Astrocyte (in vitro differentiated cells and primary cell): ENCODE data around the gene DNAJB1.

Source experiments
- EZH2 ChIP-seq: IDR thresholded peaks from 2 replicates; pipeline ENCODE4 v1.6.1; 2012; ENCODE audit warnings: mild to moderate bottlenecking, low read length, inconsistent platforms; ENCODE audit not compliant: insufficient read depth
- TF ChIP-seq, protein P1 (sequence below): IDR thresholded peaks from 2 replicates; pipeline ENCODE4 v1.5.1; 2011; ENCODE audit warnings: low read depth, mild to moderate bottlenecking, inconsistent platforms, low read length, moderate library complexity; ENCODE audit not compliant: insufficient read depth

DNA sequence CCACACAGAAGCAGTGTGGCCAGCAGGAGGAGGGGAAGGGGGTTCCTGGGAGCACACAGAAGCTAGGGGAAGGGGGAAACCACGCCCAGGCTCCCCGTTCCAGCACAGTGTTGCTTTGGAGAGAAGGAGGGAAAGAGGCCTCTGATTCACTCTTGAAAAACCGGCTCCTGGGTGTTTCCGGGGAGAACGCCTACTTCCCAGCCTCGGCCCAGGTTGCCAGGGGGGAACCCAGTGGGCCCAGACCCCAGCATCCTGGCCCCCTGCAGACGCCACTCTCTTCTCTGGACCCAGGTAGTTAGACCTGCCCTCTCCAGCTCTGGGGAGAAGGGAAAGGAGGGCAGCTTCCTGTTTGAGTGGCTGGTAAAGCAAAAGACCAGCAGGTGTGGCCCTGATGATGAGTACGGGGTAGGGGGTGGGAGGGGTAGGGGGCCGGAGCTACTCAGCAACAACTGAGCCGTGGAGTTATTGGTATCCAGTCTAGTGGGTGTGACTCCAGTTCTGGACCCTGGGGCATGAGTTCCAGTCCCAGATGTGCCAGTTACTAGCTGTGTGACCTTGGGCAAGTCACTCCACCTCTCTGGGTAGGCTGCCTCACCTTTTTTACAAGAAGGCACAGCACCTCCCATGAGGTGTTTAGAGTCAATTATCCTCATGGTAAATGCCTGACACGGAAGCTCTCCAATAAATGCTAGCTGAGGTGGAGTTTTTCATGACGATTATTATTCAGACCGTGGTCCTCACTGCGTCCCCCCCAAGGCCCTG lies 23.1 kb downstream of the DNAJB1 start:
- TF ChIP-seq, protein P1, sequence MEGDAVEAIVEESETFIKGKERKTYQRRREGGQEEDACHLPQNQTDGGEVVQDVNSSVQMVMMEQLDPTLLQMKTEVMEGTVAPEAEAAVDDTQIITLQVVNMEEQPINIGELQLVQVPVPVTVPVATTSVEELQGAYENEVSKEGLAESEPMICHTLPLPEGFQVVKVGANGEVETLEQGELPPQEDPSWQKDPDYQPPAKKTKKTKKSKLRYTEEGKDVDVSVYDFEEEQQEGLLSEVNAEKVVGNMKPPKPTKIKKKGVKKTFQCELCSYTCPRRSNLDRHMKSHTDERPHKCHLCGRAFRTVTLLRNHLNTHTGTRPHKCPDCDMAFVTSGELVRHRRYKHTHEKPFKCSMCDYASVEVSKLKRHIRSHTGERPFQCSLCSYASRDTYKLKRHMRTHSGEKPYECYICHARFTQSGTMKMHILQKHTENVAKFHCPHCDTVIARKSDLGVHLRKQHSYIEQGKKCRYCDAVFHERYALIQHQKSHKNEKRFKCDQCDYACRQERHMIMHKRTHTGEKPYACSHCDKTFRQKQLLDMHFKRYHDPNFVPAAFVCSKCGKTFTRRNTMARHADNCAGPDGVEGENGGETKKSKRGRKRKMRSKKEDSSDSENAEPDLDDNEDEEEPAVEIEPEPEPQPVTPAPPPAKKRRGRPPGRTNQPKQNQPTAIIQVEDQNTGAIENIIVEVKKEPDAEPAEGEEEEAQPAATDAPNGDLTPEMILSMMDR: no peak
- no peak for TF ChIP-seq EZH2
